GM12891 (cell line): ENCODE measurements around the gene KLF5.

ENCODE experiments used
- DNase-seq: peaks from one replicate; pipeline ENCODE4 v3.0.0; 2011; ENCODE audit warnings: low spot score; ENCODE audit not compliant: insufficient read length
- FAIRE-seq: peaks from 2 replicates; lab custom pipeline; 2011; peaks lifted over from hg19 to GRCh38; lab: Jason Lieb, UNC
- PAX5 ChIP-seq: IDR thresholded peaks from 2 replicates; pipeline ENCODE4 v1.6.1; 2011; ENCODE audit warnings: low read length, moderate library complexity, mild to moderate bottlenecking; ENCODE audit not compliant: insufficient read depth, severe bottlenecking
- POLR2A ChIP-seq: IDR thresholded peaks from 2 replicates; pipeline ENCODE4 v1.6.1; 2011; ENCODE audit warnings: low read depth, low read length, control low read depth
- POLR2AphosphoS5 ChIP-seq: IDR thresholded peaks from 2 replicates; pipeline ENCODE4 v1.6.1; 2011; ENCODE audit warnings: low read depth, low read length, control low read depth
- POU2F2 ChIP-seq: IDR thresholded peaks from 2 replicates; pipeline ENCODE4 v1.6.1; 2011; ENCODE audit warnings: low read depth, mild to moderate bottlenecking, control low read depth, low read length, moderate library complexity
- SPI1 ChIP-seq: IDR thresholded peaks from 2 replicates; pipeline ENCODE4 v1.6.1; 2011; ENCODE audit warnings: low read depth, low read length, control low read depth
- TAF1 ChIP-seq: IDR thresholded peaks from 2 replicates; pipeline ENCODE4 v1.6.1; 2011; ENCODE audit warnings: low read depth, low read length, control low read depth

The KLF5 gene

GRCh38 chr13:73101351-73102007 is 42.7 kb downstream of the KLF5 start:
- TF ChIP-seq POLR2AphosphoS5 = no peak
- no peak for TF ChIP-seq TAF1
- no peak for TF ChIP-seq POU2F2
- no peak for TF ChIP-seq POLR2A
- no peak for TF ChIP-seq SPI1
- TF ChIP-seq PAX5 = no peak
- DNase-seq (no peak), FAIRE-seq (no peak)

- TF ChIP-seq POU2F2 (no peak), POLR2A (no peak)
- FAIRE-seq (no peak), DNase-seq (no peak)
Measured at GRCh38 chr13:73103238-73103637, 44.4 kb downstream of the KLF5 start.

GRCh38 chr13:73106513-73107178 is 47.8 kb downstream of the KLF5 start:
- DNase-seq (no peak), FAIRE-seq (no peak)
- TF ChIP-seq SPI1 (no peak), POLR2AphosphoS5 (no peak), POLR2A (no peak), POU2F2 (no peak), TAF1 (no peak), PAX5 (no peak)

GRCh38 chr13:73107481-73107880 is 48.7 kb downstream of the KLF5 start:
- FAIRE-seq (no peak), DNase-seq (no peak)
- no peak for TF ChIP-seq TAF1
- no peak for TF ChIP-seq POU2F2
- TF ChIP-seq PAX5 = no peak
- no peak for TF ChIP-seq SPI1
- TF ChIP-seq POLR2AphosphoS5 = no peak
- TF ChIP-seq POLR2A = no peak

GRCh38 chr13:73107970-73108369 is 49.2 kb downstream of the KLF5 start:
- TF ChIP-seq PAX5 (no peak), SPI1 (0 out of 2 replicates have a peak, but pooled peaks have one; percentile 15)
- FAIRE-seq = no peak
- DNase-seq = no peak

DNA sequence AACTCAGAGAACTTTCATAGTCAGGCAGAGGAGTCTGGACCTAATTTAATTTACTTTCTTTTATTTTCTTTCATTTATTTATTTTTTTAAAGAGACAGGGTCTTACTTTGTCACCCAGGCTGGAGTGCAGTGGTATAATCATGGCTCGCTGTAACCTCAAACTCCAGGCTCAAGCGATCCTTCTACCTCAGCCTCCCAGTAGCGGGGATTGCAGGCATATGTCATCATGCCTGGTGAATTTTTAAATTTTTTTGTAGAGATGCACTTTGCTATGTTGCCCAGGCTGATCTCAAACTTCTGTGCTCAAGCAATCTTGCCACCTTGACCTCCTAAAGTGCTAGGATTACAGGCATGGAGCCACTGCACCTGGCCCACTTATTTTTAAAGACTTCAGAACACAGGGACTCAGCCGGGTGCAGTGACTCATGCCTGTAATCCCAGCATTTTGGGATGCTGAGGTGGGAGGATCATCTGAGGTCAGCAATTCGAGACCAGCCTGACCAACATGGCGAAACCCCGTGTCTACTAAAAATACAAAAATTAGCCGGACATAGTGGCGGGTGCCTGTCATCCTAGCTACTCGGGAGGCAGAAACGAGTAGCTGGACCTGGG is 50.6 kb downstream of the KLF5 start:
- TF ChIP-seq POLR2A (no peak), PAX5 (no peak), POU2F2 (no peak), POLR2AphosphoS5 (no peak), TAF1 (no peak), SPI1 (no peak)
- no peak for DNase-seq
- no peak for FAIRE-seq

DNA sequence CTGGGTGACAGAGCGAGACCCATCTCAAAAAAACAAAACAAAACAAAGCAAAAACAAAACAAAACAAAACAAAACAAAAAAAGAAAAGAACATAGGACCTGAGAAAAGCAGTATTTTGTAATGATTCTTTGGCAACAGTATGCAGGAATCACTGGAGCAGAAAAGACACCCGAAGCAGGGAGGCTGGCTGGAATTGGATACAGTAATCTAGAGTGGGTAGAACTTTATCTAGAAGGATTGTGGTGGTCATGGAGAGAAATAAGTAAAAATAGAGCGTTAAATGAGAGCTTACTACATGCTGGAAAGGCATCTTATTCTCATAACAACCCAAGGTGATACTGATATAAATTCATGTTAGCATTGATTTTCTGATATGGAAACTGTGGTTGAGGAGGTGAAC is 51.2 kb downstream of the KLF5 start:
- TF ChIP-seq TAF1 (no peak), PAX5 (no peak), POLR2A (no peak), SPI1 (no peak), POLR2AphosphoS5 (no peak)
- no peak for FAIRE-seq
- no peak for DNase-seq

- DNase-seq (no peak), FAIRE-seq (no peak)
- TF ChIP-seq SPI1 = no peak
- no peak for TF ChIP-seq POU2F2
- no peak for TF ChIP-seq POLR2AphosphoS5
- TF ChIP-seq PAX5 = no peak
- TF ChIP-seq TAF1 = no peak
- TF ChIP-seq POLR2A = no peak
Measured at GRCh38 chr13:73110814-73111213, 52.0 kb downstream of the KLF5 start.

DNA sequence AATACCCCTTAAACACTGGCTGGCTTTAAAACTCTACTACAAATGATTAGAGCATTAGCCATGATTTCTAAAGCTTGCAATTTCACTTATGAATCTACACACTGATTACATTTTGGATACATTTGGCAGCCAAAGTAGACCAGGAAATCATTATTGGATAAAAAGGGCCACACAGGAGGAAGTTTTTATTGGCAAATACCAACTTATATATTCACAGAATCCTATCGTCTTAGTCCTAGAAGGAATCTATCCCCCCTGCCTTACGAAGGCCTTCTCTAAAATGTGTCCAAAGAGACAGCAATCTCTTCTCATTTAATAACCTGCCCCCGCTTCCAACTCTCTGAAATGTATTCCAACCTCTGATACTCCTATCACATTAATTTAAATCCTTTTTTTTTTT is 52.5 kb downstream of the KLF5 start:
- no peak for FAIRE-seq
- DNase-seq = no peak
- TF ChIP-seq SPI1 = no peak
- TF ChIP-seq TAF1 = no peak
- TF ChIP-seq POLR2A = no peak
- TF ChIP-seq POU2F2 = no peak
- TF ChIP-seq PAX5 = no peak
- no peak for TF ChIP-seq POLR2AphosphoS5

GRCh38 chr13:73119612-73120011 is 60.8 kb downstream of the KLF5 start:
- FAIRE-seq (no peak), DNase-seq (no peak)
- no peak for TF ChIP-seq TAF1
- TF ChIP-seq POLR2A = no peak
- TF ChIP-seq POLR2AphosphoS5 = no peak
- TF ChIP-seq POU2F2 = no peak
- no peak for TF ChIP-seq SPI1
- TF ChIP-seq PAX5 = no peak
